ENCODE results near the gene ALG12.

The ALG12 gene

DNA sequence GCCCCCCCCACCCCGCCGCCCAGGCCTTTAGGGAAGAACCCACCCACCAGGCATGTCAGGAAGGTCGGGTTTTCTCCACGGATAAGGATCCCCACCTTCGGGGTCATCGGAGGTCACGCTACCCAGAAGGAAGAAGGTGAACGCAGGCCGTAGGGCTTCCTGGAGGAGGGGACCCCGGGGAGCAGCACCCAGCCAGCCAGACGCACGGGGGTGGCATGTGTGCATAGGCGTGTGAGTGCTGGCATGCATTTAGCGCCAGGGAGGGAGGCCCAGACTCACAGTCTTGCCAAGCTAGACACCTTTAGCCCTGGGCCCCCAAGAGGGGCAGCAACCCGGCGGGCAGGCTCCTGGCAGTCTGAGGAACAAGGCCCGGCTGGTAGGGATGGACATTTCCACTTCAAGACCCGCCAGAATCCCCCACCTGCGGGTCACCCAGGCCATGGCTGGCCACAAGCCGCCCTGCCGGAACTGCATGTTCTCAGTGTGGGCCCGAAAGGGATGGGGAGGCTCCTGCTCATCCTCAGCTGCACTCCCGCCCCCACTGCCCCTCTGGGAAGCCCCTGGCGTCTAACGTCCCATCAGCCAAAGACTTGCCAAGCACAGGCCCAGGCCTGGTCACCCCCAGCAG lies 25.6 kb upstream of the ALG12 start:
- H3K4me1 ChIP-seq (ENCODE audit: insufficient read depth, low read length, severe bottlenecking) = peaks cover 4% of the 10 kb centered on the region
- H3K9me2 ChIP-seq (ENCODE audit: low read depth, low read length) = no peaks in the 10 kb centered on the region
- H3K4me3 ChIP-seq (ENCODE audit: low read depth, low read length, poor library complexity, severe bottlenecking) = no peak overlapping the region
- H2AFZ ChIP-seq (ENCODE audit: low read length) = no peak overlapping the region
- no peak overlapping the region for H3K9ac ChIP-seq (ENCODE audit: low read length)
- peaks cover 4% of the 10 kb centered on the region; the same call in 1 of the 2 replicates for H3K27me3 ChIP-seq (ENCODE audit: insufficient read depth, low read length)
- H4K20me1 ChIP-seq (ENCODE audit: insufficient read depth, low read length) = no peaks in the 10 kb centered on the region
- H3K79me2 ChIP-seq (ENCODE audit: insufficient read depth, low read length) = no peaks in the 10 kb centered on the region
- no peaks in the 10 kb centered on the region for H3F3A ChIP-seq (ENCODE audit: insufficient read depth, low read length)
- TF ChIP-seq EZH2 (IDR thresholded peaks at IDR 0.05; ENCODE audit: borderline replicate concordance, low read length) = no peak
- H3K27ac ChIP-seq (ENCODE audit: low read depth, low read length, poor library complexity, severe bottlenecking) = peak overlapping the region; percentile 39
- H3K36me3 ChIP-seq (ENCODE audit: insufficient read depth, low read length) = no peaks in the 10 kb centered on the region; the same call in 1 of the 2 replicates
- H3K4me2 ChIP-seq (ENCODE audit: low read length) = no peak overlapping the region
- no peaks in the 10 kb centered on the region for H3K9me3 ChIP-seq (ENCODE audit: low read length)

DNA sequence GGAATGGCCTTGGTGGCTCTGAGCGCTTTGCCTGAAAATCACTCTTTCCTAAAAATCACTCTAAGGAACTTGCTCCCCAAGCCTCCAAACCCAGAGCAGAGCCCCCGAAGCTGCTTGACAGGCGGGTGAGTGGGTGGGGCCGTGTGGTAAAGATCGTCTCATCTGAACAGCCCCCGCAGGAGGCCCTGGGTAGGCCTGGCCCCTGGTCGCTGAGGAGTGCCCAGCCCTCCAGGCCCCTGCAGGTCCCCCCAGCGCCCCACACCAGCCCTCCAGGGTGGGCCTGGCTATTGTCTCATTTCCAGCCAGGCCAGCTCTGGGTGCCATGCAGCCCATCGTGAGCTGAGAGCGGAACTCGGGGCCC lies 25.1 kb upstream of the ALG12 start:
- Histone ChIP-seq H3K4me2 (ENCODE audit: low read length) (no peak overlapping the region), H3F3A (ENCODE audit: insufficient read depth, low read length) (no peaks in the 10 kb centered on the region), H3K27ac (ENCODE audit: low read depth, low read length, poor library complexity, severe bottlenecking) (no peak overlapping the region), H4K20me1 (ENCODE audit: insufficient read depth, low read length) (no peaks in the 10 kb centered on the region), H3K9ac (ENCODE audit: low read length) (no peak overlapping the region), H3K4me1 (ENCODE audit: insufficient read depth, low read length, severe bottlenecking) (peaks cover 4% of the 10 kb centered on the region), H3K9me2 (ENCODE audit: low read depth, low read length) (no peaks in the 10 kb centered on the region), H3K79me2 (ENCODE audit: insufficient read depth, low read length) (no peaks in the 10 kb centered on the region), H2AFZ (ENCODE audit: low read length) (no peak overlapping the region), H3K9me3 (ENCODE audit: low read length) (no peaks in the 10 kb centered on the region), H3K36me3 (ENCODE audit: insufficient read depth, low read length) (no peaks in the 10 kb centered on the region; the same call in 1 of the 2 replicates), H3K4me3 (ENCODE audit: low read depth, low read length, poor library complexity, severe bottlenecking) (no peak overlapping the region), H3K27me3 (ENCODE audit: insufficient read depth, low read length) (peaks cover 4% of the 10 kb centered on the region; the same call in 1 of the 2 replicates)
- TF ChIP-seq, protein P1, sequence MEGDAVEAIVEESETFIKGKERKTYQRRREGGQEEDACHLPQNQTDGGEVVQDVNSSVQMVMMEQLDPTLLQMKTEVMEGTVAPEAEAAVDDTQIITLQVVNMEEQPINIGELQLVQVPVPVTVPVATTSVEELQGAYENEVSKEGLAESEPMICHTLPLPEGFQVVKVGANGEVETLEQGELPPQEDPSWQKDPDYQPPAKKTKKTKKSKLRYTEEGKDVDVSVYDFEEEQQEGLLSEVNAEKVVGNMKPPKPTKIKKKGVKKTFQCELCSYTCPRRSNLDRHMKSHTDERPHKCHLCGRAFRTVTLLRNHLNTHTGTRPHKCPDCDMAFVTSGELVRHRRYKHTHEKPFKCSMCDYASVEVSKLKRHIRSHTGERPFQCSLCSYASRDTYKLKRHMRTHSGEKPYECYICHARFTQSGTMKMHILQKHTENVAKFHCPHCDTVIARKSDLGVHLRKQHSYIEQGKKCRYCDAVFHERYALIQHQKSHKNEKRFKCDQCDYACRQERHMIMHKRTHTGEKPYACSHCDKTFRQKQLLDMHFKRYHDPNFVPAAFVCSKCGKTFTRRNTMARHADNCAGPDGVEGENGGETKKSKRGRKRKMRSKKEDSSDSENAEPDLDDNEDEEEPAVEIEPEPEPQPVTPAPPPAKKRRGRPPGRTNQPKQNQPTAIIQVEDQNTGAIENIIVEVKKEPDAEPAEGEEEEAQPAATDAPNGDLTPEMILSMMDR (IDR thresholded peaks at IDR 0.05; ENCODE audit: low read length) = no peak
- TF ChIP-seq EZH2 (IDR thresholded peaks at IDR 0.05; ENCODE audit: borderline replicate concordance, low read length) = no peak

GRCh38 chr22:49942565-49943404 lies 24.5 kb upstream of the ALG12 start:
- Histone ChIP-seq H3K9me3 (ENCODE audit: low read length) (no peaks in the 10 kb centered on the region), H3F3A (ENCODE audit: insufficient read depth, low read length) (no peaks in the 10 kb centered on the region), H3K9me2 (ENCODE audit: low read depth, low read length) (no peaks in the 10 kb centered on the region), H3K4me2 (ENCODE audit: low read length) (no peak overlapping the region), H3K79me2 (ENCODE audit: insufficient read depth, low read length) (no peaks in the 10 kb centered on the region), H2AFZ (ENCODE audit: low read length) (no peak overlapping the region), H4K20me1 (ENCODE audit: insufficient read depth, low read length) (no peaks in the 10 kb centered on the region), H3K4me1 (ENCODE audit: insufficient read depth, low read length, severe bottlenecking) (peaks cover 4% of the 10 kb centered on the region), H3K27me3 (ENCODE audit: insufficient read depth, low read length) (peaks cover 5% of the 10 kb centered on the region; the same call in 1 of the 2 replicates), H3K27ac (ENCODE audit: low read depth, low read length, poor library complexity, severe bottlenecking) (no peak overlapping the region), H3K9ac (ENCODE audit: low read length) (no peak overlapping the region), H3K36me3 (ENCODE audit: insufficient read depth, low read length) (no peaks in the 10 kb centered on the region; the same call in 1 of the 2 replicates), H3K4me3 (ENCODE audit: low read depth, low read length, poor library complexity, severe bottlenecking) (no peak overlapping the region)
- TF ChIP-seq EZH2 (IDR thresholded peaks at IDR 0.05; ENCODE audit: borderline replicate concordance, low read length) = no peak
- TF ChIP-seq, protein P1 (IDR thresholded peaks at IDR 0.05; ENCODE audit: low read length) = no peak
